ENCODE data around the gene SAMHD1. TPM values are rescaled to one million over a fixed set of nuclear protein-coding genes. Genes with fewer than 3 reads are reported as not detected.

The SAMHD1 gene
- total and polyA plus RNA-seq, 2 donors (not counting 3 experiments of a cell fraction or from before 2014, with no cell fraction given), result 13.7 to 27.5 TPM

- Histone ChIP-seq H3K4me2 (ENCODE audit: insufficient read depth, low read length) (no peak overlapping the region), H3K9me1 (replicated peaks; ENCODE audit: control insufficient read depth, extremely low read depth, insufficient read depth, low read length) (no peaks in the 10 kb centered on the region), H3K79me2 (ENCODE audit: control insufficient read depth, insufficient read depth, low read length) (peaks cover 16% of the 10 kb centered on the region), H3K4me3 (replicated peaks in 1 of 3; ENCODE audit: insufficient read depth in 1 of 3, low read depth in 1 of 3, low read length in 3 of 3) (no peak overlapping the region), H3K9me3 (replicated peaks; ENCODE audit: control insufficient read depth, insufficient read depth, low read length) (no peaks in the 10 kb centered on the region), H3K9ac (replicated peaks; ENCODE audit: extremely low read depth, insufficient read depth, low read length) (no peak overlapping the region), H2AFZ (ENCODE audit: low read depth, low read length) (no peak overlapping the region), H3K4me1 (ENCODE audit: control insufficient read depth, extremely low read depth, insufficient read depth, low read length) (peaks cover 9% of the 10 kb centered on the region), H3K27me3 (ENCODE audit: control insufficient read depth in 2 of 2, insufficient read depth in 2 of 2, low read length in 2 of 2) (no peaks in the 10 kb centered on the region), H3K36me3 (ENCODE audit: control insufficient read depth in 2 of 2, extremely low read depth in 1 of 2, insufficient read depth in 2 of 2, low read length in 2 of 2) (no peaks in the 10 kb centered on the region), H3K27ac (ENCODE audit: insufficient read depth, low read depth, low read length) (no peak overlapping the region), H4K20me1 (replicated peaks; ENCODE audit: control insufficient read depth, extremely low read depth, insufficient read depth, low read length) (no peaks in the 10 kb centered on the region)
- POLR2A ChIA-PET, result no interaction called here
- CTCF ChIA-PET, result interaction anchor here (0.6 to 2.0 kb wide), 6 partner anchors 19 to 74 kb away, joined by 3 to 10 read pairs (median 4); no protein-coding TSS in a partner anchor
- intact Hi-C loops (cut with micrococcal nuclease), result loop anchor here (10.0 kb wide), 2 partner anchors 311 to 401 kb away; no protein-coding TSS in a partner anchor
- TF ChIP-seq POLR2A (IDR thresholded peaks at IDR 0.05; ENCODE audit: low read depth, low read length) (no peak), GATA2 (IDR thresholded peaks at IDR 0.05; ENCODE audit: insufficient read depth, insufficient read length, low read depth, low read length) (no peak), MAX (IDR thresholded peaks at IDR 0.05; ENCODE audit: insufficient read depth, insufficient read length) (no peak), EZH2 (IDR thresholded peaks at IDR 0.05; ENCODE audit: borderline replicate concordance, low read depth, low read length, severe bottlenecking) (no peak), POLR2AphosphoS5 (IDR thresholded peaks at IDR 0.05; ENCODE audit: insufficient read depth, low read depth, low read length) (no peak), MYC (IDR thresholded peaks at IDR 0.05; ENCODE audit: low read depth, low read length) (no peak), FOS (IDR thresholded peaks at IDR 0.05; ENCODE audit: borderline replicate concordance, insufficient read depth, low read length) (no peak)
- dilution Hi-C loops (cut with MboI; ENCODE audit: extremely low pct_ligation_motif_present, low sequenced_read_pairs), result no loop called here
- BruUV-seq (replicated peaks), result no TSS peak
- no peak for FAIRE-seq
- no peak for DNase-seq (ENCODE audit: low read depth, low spot score)
Observed at GRCh38 chr20:36866164-36866563, 85.3 kb downstream of the SAMHD1 start.

GRCh38 chr20:36865861-36866149 lies 85.7 kb downstream of the SAMHD1 start:
- BruUV-seq (replicated peaks), result no TSS peak
- Histone ChIP-seq H3K27ac (ENCODE audit: insufficient read depth, low read depth, low read length) (no peak overlapping the region), H3K9ac (replicated peaks; ENCODE audit: extremely low read depth, insufficient read depth, low read length) (no peak overlapping the region), H3K27me3 (ENCODE audit: control insufficient read depth in 2 of 2, insufficient read depth in 2 of 2, low read length in 2 of 2) (no peaks in the 10 kb centered on the region), H3K79me2 (ENCODE audit: control insufficient read depth, insufficient read depth, low read length) (peaks cover 20% of the 10 kb centered on the region), H3K4me3 (replicated peaks in 1 of 3; ENCODE audit: insufficient read depth in 1 of 3, low read depth in 1 of 3, low read length in 3 of 3) (no peak overlapping the region), H2AFZ (ENCODE audit: low read depth, low read length) (no peak overlapping the region), H3K36me3 (ENCODE audit: control insufficient read depth in 2 of 2, extremely low read depth in 1 of 2, insufficient read depth in 2 of 2, low read length in 2 of 2) (no peaks in the 10 kb centered on the region), H3K9me1 (replicated peaks; ENCODE audit: control insufficient read depth, extremely low read depth, insufficient read depth, low read length) (no peaks in the 10 kb centered on the region), H3K4me1 (ENCODE audit: control insufficient read depth, extremely low read depth, insufficient read depth, low read length) (peaks cover 12% of the 10 kb centered on the region), H3K4me2 (ENCODE audit: insufficient read depth, low read length) (no peak overlapping the region), H4K20me1 (replicated peaks; ENCODE audit: control insufficient read depth, extremely low read depth, insufficient read depth, low read length) (no peaks in the 10 kb centered on the region), H3K9me3 (replicated peaks; ENCODE audit: control insufficient read depth, insufficient read depth, low read length) (no peaks in the 10 kb centered on the region)
- no peak for TF ChIP-seq POLR2AphosphoS5 (IDR thresholded peaks at IDR 0.05; ENCODE audit: insufficient read depth, low read depth, low read length)
- no peak for TF ChIP-seq POLR2A (IDR thresholded peaks at IDR 0.05; ENCODE audit: low read depth, low read length)
- no peak for TF ChIP-seq CTCF (IDR thresholded peaks at IDR 0.05; ENCODE audit: extremely low read depth in 1 of 2, insufficient read depth in 1 of 2, low read depth in 1 of 2, low read length in 2 of 2)
- TF ChIP-seq MYC (IDR thresholded peaks at IDR 0.05; ENCODE audit: low read depth, low read length), result no peak
- POLR2A ChIA-PET, result interaction anchor here (0.6 kb wide), 1 partner anchor 249 kb away, joined by 5 read pairs; no protein-coding TSS in a partner anchor
- dilution Hi-C loops (cut with MboI; ENCODE audit: extremely low pct_ligation_motif_present, low sequenced_read_pairs) (no loop called here), intact Hi-C loops (cut with micrococcal nuclease) (loop anchor here (10.0 kb wide), 2 partner anchors 311 to 401 kb away; no protein-coding TSS in a partner anchor)
- FAIRE-seq, result no peak
- CTCF ChIA-PET, result interaction anchor here (0.6 to 5.6 kb wide), 3 partner anchors 18 to 73 kb away, joined by 3 to 59 read pairs (median 3); no protein-coding TSS in a partner anchor
- DNase-seq (ENCODE audit: low read depth, low spot score), result no peak
